ENCODE results near the gene ARHGAP6.

DNA sequence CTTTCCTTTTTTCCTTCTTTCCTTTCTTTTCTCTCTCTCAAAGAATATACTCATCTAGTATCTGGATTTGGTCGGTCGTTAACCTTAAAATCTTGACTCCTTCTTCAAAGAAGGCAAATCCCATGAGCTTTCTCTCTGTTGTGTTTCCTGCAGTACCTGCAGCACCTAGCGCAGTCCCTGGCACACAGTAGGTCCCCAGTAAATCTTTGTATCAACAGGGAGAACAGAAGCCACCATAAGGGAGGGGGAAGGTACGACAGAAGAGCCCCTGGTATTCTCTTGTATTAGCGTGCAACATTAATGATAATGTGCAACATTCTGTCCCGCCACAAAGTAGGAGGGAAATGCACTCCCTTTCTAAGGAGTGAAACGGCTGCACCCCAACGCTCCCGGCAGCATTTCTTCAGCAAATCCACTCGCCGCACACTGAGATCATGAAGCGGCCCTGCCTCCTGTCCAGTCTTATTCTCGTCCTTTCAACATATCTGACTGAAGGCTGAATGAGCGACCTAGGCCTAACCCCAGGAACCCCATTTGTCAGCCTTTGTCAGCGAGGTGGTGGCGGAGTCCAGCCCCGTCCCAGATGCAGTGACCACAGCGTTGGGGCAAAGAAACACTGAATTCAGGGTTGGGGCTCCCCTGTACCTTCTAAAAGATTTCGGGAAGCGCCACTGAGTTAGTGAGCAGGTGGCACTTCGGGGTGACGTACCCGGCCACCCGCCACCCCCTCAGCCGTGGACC is 238.8 kb downstream of the ARHGAP6 start:
- TF ChIP-seq POLR2AphosphoS5 (IDR thresholded peaks at IDR 0.05), result no peak
- TF ChIP-seq, protein P1, sequence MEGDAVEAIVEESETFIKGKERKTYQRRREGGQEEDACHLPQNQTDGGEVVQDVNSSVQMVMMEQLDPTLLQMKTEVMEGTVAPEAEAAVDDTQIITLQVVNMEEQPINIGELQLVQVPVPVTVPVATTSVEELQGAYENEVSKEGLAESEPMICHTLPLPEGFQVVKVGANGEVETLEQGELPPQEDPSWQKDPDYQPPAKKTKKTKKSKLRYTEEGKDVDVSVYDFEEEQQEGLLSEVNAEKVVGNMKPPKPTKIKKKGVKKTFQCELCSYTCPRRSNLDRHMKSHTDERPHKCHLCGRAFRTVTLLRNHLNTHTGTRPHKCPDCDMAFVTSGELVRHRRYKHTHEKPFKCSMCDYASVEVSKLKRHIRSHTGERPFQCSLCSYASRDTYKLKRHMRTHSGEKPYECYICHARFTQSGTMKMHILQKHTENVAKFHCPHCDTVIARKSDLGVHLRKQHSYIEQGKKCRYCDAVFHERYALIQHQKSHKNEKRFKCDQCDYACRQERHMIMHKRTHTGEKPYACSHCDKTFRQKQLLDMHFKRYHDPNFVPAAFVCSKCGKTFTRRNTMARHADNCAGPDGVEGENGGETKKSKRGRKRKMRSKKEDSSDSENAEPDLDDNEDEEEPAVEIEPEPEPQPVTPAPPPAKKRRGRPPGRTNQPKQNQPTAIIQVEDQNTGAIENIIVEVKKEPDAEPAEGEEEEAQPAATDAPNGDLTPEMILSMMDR (IDR thresholded peaks at IDR 0.05), result no peak
- no peak for TF ChIP-seq POLR2A (IDR thresholded peaks at IDR 0.05)
